ENCODE measurements around the gene CORO2A. TPM values are rescaled to one million over a fixed set of nuclear protein-coding genes. Genes with fewer than 3 reads are reported as not detected.

Gene CORO2A
- total RNA-seq, 2 experiments from 2014 or later, result 6.8 to 8.5 TPM

DNA sequence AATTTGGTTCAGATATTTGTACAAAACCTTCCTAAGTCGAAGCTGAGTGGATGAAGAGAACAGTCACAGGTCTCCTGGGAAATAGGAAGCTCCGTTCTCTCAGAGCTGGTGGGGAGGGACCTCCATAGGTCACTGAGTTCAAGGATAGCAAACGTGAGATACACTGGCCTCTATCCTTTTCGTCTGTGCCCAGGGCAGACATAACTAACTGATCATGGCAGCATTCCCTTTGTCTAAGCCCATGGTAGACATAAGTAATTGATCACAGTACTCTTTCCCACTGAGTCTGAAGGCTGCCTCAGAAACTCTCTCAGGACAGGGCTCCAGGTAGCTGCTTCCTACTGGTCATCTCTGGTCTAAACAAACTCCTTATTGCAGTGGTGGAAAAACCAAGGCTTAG lies 12.3 kb upstream of the CORO2A start:
- Histone ChIP-seq H3K27me3 (ENCODE audit: control insufficient read depth in 1 of 2, insufficient read depth in 2 of 2, low read length in 2 of 2) (no peaks in the 10 kb centered on the region), H3K27ac (ENCODE audit: low read depth in 1 of 2, low read length in 2 of 2) (no peak overlapping the region), H3K9me3 (ENCODE audit: control insufficient read depth in 1 of 2, insufficient read depth in 1 of 2, low read length in 2 of 2) (no peaks in the 10 kb centered on the region), H3K4me1 (ENCODE audit: insufficient read depth, low read length) (peaks cover 8% of the 10 kb centered on the region), H3K36me3 (ENCODE audit: insufficient read depth, low read length) (peaks cover 2% of the 10 kb centered on the region), H3K4me3 (ENCODE audit: low read length) (no peak overlapping the region)
- ChIA-PET CTCF (interaction anchor here (0.9 to 2.9 kb wide), 7 partner anchors 10 to 161 kb away, joined by 3 to 22 read pairs (median 5); partner anchors contain the start of gene TBC1D2), POLR2A (interaction anchor here (0.8 to 1.9 kb wide), 3 partner anchors 17 to 282 kb away, joined by 3 to 10 read pairs (median 3); partner anchors contain the start of genes TBC1D2 and TRMO)
- DNase-seq (no peak), ATAC-seq (ENCODE audit: poor library complexity) (no peak)
- Mint-ChIP-seq H3K27ac (no peak overlapping the region), H3K9me3 (no peaks in the 10 kb centered on the region), H3K36me3 (ENCODE audit: low read depth) (peaks cover 5% of the 10 kb centered on the region), H3K4me3 (no peak overlapping the region), H3K4me1 (ENCODE audit: low read depth) (peaks cover 6% of the 10 kb centered on the region), H3K27me3 (no peaks in the 10 kb centered on the region)
- TF ChIP-seq, protein P1, sequence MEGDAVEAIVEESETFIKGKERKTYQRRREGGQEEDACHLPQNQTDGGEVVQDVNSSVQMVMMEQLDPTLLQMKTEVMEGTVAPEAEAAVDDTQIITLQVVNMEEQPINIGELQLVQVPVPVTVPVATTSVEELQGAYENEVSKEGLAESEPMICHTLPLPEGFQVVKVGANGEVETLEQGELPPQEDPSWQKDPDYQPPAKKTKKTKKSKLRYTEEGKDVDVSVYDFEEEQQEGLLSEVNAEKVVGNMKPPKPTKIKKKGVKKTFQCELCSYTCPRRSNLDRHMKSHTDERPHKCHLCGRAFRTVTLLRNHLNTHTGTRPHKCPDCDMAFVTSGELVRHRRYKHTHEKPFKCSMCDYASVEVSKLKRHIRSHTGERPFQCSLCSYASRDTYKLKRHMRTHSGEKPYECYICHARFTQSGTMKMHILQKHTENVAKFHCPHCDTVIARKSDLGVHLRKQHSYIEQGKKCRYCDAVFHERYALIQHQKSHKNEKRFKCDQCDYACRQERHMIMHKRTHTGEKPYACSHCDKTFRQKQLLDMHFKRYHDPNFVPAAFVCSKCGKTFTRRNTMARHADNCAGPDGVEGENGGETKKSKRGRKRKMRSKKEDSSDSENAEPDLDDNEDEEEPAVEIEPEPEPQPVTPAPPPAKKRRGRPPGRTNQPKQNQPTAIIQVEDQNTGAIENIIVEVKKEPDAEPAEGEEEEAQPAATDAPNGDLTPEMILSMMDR (IDR thresholded peaks at IDR 0.05), result no peak
- intact Hi-C loops (cut with DNase I, micrococcal nuclease), result loop anchor here (1.0 to 2.0 kb wide), 4 partner anchors 59 to 130 kb away; partner anchors contain the start of gene TRIM14 (in 1 of the 2)

DNA sequence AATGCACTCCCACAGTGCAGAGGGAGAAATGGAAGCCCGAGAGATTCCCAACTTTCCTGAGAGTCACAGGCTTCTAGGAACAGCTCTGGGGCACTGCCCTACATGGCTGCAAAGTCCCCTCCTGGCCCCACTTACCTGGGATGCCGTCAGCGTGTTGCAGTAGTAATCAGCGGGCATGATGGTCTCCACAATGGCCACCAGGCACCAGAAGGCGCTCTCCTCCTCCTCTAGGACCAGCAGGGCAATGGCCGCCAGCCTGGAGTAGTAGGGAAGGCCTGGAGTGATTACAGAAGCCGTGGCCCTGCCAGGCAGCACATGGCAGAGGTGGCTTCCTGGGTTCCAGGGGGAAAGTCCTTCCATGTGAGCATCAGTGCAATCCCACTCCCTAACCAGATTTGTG lies 10.7 kb upstream of the CORO2A start:
- Histone ChIP-seq H3K9me3 (ENCODE audit: control insufficient read depth in 1 of 2, insufficient read depth in 1 of 2, low read length in 2 of 2) (no peaks in the 10 kb centered on the region), H3K4me3 (ENCODE audit: low read length) (no peak overlapping the region), H3K4me1 (ENCODE audit: insufficient read depth, low read length) (peaks cover 8% of the 10 kb centered on the region), H3K27me3 (ENCODE audit: control insufficient read depth in 1 of 2, insufficient read depth in 2 of 2, low read length in 2 of 2) (no peaks in the 10 kb centered on the region), H3K36me3 (ENCODE audit: insufficient read depth, low read length) (no peaks in the 10 kb centered on the region), H3K27ac (ENCODE audit: low read depth in 1 of 2, low read length in 2 of 2) (no peak overlapping the region)
- Mint-ChIP-seq H3K4me1 (ENCODE audit: low read depth) (peaks cover 6% of the 10 kb centered on the region), H3K4me3 (no peak overlapping the region), H3K27me3 (no peaks in the 10 kb centered on the region), H3K9me3 (no peaks in the 10 kb centered on the region), H3K27ac (no peak overlapping the region), H3K36me3 (ENCODE audit: low read depth) (peaks cover 8% of the 10 kb centered on the region)
- CTCF ChIA-PET, result no interaction called here
- POLR2A ChIA-PET, result no interaction called here
- TF ChIP-seq, protein P1 (IDR thresholded peaks at IDR 0.05), result no peak
- intact Hi-C loops (cut with DNase I, micrococcal nuclease), result no loop called here
- DNase-seq (no peak), ATAC-seq (ENCODE audit: poor library complexity) (no peak)

DNA sequence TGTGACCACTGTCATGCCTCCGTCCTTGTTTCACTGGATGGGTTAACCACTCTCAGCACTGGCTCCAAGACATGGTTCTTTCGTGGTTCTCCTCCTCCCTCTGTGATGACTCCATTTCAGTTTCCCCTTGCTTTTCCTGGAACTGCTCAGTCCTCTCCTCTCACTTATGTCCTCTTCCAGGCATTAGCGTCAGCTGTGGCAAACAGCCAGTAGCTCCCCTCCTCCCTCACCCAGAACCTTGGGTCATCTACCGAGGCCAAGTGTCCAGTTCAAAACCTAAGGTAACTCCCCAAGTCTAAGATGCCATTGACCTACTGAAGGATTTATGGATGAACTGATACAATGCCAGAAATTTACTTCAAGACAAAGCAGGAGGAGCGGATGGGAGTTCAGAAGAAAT lies 9.8 kb upstream of the CORO2A start:
- H3K27me3 ChIP-seq (ENCODE audit: control insufficient read depth in 1 of 2, insufficient read depth in 2 of 2, low read length in 2 of 2), result no peaks in the 10 kb centered on the region
- CTCF ChIA-PET, result no interaction called here
- no peaks in the 10 kb centered on the region for H3K36me3 ChIP-seq (ENCODE audit: insufficient read depth, low read length)
- no peak overlapping the region for H3K27ac ChIP-seq (ENCODE audit: low read depth in 1 of 2, low read length in 2 of 2)
- H3K4me1 ChIP-seq (ENCODE audit: insufficient read depth, low read length), result peaks cover 8% of the 10 kb centered on the region
- H3K9me3 ChIP-seq (ENCODE audit: control insufficient read depth in 1 of 2, insufficient read depth in 1 of 2, low read length in 2 of 2), result no peaks in the 10 kb centered on the region
- no peak overlapping the region for H3K4me3 ChIP-seq (ENCODE audit: low read length)
- POLR2A ChIA-PET, result no interaction called here
- Mint-ChIP-seq H3K4me3 (no peak overlapping the region), H3K4me1 (ENCODE audit: low read depth) (peaks cover 6% of the 10 kb centered on the region), H3K9me3 (no peaks in the 10 kb centered on the region), H3K27ac (no peak overlapping the region), H3K36me3 (ENCODE audit: low read depth) (peaks cover 8% of the 10 kb centered on the region), H3K27me3 (no peaks in the 10 kb centered on the region)
- intact Hi-C loops (cut with DNase I, micrococcal nuclease), result no loop called here
- no peak for ATAC-seq (ENCODE audit: poor library complexity)
- TF ChIP-seq, protein P1 (IDR thresholded peaks at IDR 0.05), result no peak
- no peak for DNase-seq
